ENCODE results near the gene MYO9B.
"Not testable (repeated sequence)": the region's sequence is repeated elsewhere in the genome, so short reads cannot be mapped to it uniquely, and the experiment has no call there.

Gene MYO9B

GRCh38 chr19:17153996-17154395 lies 78.4 kb downstream of the MYO9B start:
- FAIRE-seq = no peak

GRCh38 chr19:17155251-17155650 lies 79.7 kb downstream of the MYO9B start:
- no peak for FAIRE-seq

GRCh38 chr19:17156296-17156946 lies 80.8 kb downstream of the MYO9B start:
- no peak for FAIRE-seq

DNA sequence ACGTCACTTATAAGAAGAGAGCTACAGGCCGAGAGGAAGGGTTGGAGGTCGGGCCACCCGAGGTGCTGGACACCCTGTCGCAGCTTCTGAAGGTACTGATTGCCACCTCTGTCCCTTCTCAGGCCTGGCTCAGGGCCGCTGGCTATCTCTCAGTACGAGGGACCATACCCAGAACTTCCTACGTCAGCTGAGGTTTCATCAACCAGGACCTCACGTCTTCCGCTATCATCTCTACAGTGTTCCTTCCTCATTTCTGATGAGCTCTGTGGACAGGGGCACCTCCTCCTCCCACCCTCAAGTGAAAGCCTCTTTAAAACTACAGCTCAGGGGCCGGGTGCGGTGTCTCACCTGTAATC lies 81.3 kb downstream of the MYO9B start:
- no peak for FAIRE-seq

GRCh38 chr19:17158584-17158983 lies 83.0 kb downstream of the MYO9B start:
- FAIRE-seq = no peak

DNA sequence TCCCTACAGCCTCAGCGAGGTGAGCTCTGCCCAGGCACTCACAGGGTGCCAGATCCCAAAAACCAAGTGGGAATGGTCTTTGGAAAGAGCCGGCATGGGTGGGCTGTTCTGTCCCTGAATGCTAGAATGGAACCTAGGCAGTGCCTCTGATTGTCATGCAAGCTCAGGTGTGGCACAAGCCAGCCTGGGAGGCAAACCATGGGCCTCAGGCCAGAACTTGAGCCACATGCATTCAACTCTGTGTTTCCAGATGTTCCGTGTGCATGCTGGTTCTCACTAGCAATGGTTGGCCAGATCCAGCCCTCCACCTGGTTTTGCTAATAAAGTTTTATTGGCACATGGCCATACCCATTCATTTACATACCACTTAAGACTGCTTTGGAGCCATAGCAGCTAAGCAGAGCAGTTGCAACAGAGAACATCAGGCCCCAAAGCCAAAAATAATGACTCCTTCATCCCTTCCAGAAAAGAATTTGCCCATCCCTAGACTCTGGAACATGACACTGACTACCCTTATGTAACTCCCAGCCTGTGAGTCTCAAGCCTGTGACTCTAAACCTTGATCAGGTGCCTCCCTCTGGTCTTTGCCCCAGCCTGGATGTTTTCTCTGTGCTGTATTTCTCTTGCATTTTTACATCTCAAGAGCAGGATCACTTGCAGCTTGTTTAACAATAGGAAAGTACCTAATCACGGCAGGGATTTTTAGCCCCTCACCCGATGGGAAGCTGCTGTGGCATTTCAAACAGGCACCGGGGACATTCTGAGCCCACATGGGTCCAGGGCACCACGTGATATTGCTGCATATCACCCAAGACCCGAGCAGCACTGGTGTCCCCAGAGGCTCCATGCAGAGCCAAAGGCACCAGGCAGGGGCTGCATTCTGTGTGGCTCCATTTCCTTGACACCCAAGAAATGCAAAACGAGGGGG lies 84.2 kb downstream of the MYO9B start:
- FAIRE-seq = no peak

DNA sequence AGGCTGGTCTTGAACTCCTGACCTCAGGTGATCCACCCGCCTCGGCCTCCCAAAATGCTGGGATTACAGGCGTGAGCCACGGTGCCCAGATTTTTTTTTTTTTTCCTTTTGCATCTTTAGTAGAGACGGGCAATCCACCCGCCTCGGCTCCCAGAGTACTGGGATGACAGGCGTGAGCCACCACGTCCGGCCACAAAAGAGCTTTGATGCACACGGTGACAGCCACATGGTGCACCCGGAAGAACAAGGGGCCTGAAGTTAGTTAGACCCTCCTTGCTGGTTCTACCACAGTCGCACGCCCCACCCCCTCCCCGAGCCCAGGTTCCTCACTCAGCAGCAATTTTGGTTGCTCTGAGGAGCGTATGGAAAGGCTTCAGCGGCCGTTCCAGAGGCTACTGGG lies 85.3 kb downstream of the MYO9B start:
- FAIRE-seq = no peak

- not testable (repeated sequence) for FAIRE-seq
Observed at GRCh38 chr19:17162131-17162530, 86.6 kb downstream of the MYO9B start.

DNA sequence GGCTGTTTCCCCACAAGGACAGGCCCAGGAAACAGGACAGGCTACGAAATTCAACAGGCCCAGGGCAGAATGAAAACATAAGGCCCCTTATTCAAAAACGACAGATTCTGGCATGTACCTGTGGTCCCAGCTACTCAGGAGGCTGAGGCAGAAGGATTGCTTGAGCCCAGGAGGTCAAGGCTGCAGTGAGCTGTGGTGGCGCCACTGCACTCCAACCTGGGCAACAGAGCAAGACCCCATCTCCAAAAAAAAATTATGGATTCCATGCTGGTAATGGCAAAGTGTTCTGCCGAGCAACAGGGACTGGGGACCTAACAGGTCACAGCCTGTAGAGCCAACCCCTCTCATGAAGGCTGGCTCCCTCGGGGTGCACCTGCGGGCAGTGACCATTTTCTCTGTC lies 87.0 kb downstream of the MYO9B start:
- no peak for FAIRE-seq

DNA sequence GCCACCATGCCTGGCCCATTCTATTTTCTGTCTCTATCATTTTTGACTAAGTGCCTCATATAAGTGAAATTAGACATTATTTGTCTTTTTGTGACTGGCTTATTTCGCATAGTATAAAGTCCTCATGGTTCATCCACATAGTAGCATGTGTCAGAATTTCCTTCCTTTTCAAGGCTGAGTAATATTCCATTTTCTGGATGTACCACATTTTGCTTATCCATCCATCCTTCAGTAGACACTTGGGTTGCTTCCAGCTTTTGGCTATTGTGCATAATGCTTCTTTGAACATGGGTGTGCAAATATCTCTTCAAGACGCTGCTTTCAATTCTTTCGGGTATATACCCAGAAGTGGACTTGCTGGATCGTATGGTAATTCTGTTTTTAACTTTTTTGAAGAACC lies 88.1 kb downstream of the MYO9B start:
- no peak for FAIRE-seq

DNA sequence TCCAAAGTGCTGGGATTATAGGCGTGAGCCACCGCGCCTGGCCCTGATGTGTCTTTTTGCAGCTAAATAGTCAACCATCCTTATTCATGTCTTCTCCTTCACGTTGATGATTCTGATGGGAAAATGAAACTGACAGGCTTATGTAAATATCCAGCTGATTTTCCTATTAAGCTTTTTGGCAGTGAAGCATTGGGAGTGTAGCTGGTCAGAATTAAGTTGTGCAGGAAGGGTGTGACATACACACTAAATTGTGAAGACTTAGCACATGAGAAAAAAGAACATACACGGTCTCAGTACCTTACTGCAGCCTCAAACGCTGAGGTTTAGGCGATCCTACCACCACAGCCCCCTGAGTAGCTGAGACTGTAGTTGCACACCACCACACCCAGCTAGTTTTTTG lies 89.1 kb downstream of the MYO9B start:
- FAIRE-seq = no peak

- no peak for FAIRE-seq
Observed at GRCh38 chr19:17165715-17166114, 90.1 kb downstream of the MYO9B start.

GRCh38 chr19:17170538-17171297 lies 95.1 kb downstream of the MYO9B start:
- FAIRE-seq = no peak

DNA sequence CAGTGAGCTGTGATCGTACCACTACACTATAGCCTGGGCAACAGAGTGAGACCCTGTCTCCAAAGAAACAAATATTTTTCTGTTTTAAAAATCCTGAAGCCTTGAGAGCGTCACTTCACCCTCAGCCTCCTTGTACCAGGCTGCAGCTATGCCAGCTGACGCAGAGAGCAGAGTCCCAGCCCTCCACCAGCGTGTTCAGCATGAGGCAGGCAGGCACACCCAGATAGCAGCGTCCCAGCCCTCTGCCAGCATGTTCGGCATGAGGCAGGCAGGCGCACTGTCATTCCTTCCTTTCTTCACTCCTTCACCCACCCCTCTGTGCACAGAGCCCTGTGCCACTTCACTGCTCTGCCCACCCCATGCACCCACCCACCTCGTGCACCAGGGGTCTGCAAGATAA lies 96.3 kb downstream of the MYO9B start:
- no peak for FAIRE-seq

DNA sequence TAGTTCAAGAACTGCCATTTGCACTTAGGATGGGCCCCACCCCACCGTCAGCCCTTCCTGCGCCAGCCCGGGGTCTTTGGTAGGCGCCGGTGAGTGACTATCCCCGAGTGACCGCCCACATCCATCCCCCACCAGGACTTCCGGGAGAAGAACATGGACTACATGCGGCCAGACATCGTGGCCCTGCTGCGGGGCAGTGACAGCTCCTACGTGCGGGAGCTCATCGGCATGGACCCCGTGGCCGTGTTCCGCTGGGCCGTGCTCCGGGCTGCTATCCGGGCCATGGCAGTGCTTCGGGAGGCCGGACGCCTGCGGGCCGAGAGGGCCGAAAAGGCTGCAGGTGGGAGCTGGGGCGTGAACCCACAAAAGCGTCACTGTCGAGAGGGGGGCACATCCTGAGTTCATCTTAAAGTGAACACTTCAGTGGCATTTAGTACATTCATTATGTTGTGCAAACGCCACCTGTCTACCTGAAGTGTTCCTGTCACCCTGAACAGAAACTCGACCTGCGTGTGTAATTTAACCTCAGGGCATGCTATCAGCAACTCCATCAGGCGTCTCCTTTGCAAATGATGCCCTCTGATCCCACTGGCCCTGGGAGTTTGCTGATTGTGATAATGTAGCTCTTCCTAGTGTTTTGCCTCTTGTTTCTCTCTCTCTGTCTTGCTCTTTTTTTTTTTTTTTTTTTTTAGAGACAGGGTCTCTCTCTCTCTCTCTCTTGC lies 97.2 kb downstream of the MYO9B start:
- FAIRE-seq = no peak

- FAIRE-seq = no peak
Observed at GRCh38 chr19:17178291-17178690, 102.7 kb downstream of the MYO9B start.

DNA sequence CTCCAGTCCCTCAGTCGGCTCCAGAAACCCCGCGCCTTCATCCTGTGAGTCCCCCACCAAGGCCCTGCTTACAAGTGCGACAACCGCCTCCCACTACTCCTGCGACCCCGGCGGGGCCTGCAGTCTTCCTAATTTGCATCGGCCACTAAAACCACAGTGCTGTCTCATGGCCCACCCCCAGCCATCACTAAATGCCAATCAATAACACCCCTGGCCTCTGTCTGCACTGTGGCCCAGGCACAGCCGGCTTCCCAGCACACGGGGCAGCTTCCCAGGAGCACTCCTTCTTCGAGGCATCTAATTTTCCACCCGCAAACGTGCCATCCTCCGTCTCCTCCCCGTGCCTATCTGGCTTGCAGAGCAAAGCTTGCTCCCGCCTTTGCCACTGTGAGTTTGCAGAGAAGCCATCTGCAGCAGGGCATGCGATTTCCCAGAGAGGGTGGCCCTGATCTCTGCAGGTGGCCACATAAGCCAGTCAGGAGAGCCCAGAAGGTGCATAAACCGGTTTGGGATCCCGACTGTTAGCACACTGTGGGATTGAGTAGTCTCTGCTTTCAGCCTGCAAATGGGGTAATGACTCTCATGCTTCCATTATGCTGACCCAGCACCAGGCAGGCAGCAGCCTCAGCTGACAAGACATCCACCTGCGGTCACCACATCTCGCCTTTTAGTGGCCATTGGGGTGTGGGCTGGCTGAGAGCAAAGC lies 105.6 kb downstream of the MYO9B start:
- no peak for FAIRE-seq

- no peak for FAIRE-seq
Observed at GRCh38 chr19:17183271-17183761, 107.7 kb downstream of the MYO9B start.

GRCh38 chr19:17183858-17184321 lies 108.3 kb downstream of the MYO9B start:
- no peak for FAIRE-seq

DNA sequence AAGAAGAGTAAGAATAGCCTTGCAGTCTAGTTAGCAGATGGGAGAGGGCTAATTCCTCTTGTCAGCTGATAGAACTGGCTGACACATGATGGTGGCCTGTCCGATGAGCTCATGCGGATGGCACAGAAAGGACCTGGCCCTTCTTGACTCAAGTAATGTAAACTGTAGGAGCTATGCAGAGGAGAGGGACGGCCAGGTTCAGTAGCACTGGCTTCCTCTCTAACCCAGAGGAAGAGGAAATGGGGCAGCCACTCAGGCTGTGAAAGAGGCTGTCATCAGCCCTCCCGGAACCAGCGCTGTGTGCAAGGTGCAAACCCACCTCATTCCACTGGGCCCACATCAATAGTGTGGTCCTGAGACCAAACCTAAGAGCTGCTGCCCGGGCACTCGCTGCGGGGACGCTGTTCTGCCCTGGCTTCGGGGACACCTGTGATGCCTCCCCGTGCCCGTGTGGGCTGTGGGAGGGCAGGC lies 108.8 kb downstream of the MYO9B start:
- no peak for FAIRE-seq

- no peak for FAIRE-seq
Observed at GRCh38 chr19:17185590-17185989, 110.0 kb downstream of the MYO9B start.

GRCh38 chr19:17191736-17192135 lies 116.2 kb downstream of the MYO9B start:
- FAIRE-seq = not testable (repeated sequence)

All from endometrium (tissue), 2 donors.